GM12873 (cell line): Measurements from ENCODE around the gene RTN4RL1.

ENCODE experiments used
- CTCF ChIP-seq: IDR thresholded peaks from 2 replicates; pipeline ENCODE4 v1.5.1; 2012; ENCODE audit warnings: low read depth, mild to moderate bottlenecking, moderate library complexity, low read length, control low read depth; ENCODE audit not compliant: insufficient read depth; ENCODE audit errors: missing control alignments

Gene RTN4RL1

GRCh38 chr17:2023692-2024571, 1.2 kb downstream of the RTN4RL1 start:
- peak; percentile 3 for TF ChIP-seq CTCF

GRCh38 chr17:2023256-2023655, 1.9 kb downstream of the RTN4RL1 start:
- no peak for TF ChIP-seq CTCF

GRCh38 chr17:2022647-2023240, 2.4 kb downstream of the RTN4RL1 start:
- no peak for TF ChIP-seq CTCF

- TF ChIP-seq CTCF, result no peak
Observed at GRCh38 chr17:2020721-2021120, 4.4 kb downstream of the RTN4RL1 start.

GRCh38 chr17:2019723-2020122, 5.4 kb downstream of the RTN4RL1 start:
- no peak for TF ChIP-seq CTCF

GRCh38 chr17:2018716-2019510, 6.2 kb downstream of the RTN4RL1 start:
- TF ChIP-seq CTCF, result no peak
